BE2C (cell line): ENCODE data around the gene C16orf54.
"Not testable (repeated sequence)": the region's sequence is repeated elsewhere in the genome, so short reads cannot be mapped to it uniquely, and the experiment has no call there.

ENCODE experiments used
- DNase-seq: peaks from one replicate; pipeline ENCODE4 v3.0.0-alpha.2; 2020
- H3K27me3 ChIP-seq: fragments of 250-450 bp; sonication (Bioruptor Pico); 2 replicates; pipeline ENCODE4 v1.5.1; 2020; ENCODE audit warnings: mild to moderate bottlenecking
- H3K36me3 ChIP-seq: fragments of 250-450 bp; sonication (Bioruptor Pico); 2 replicates; pipeline ENCODE4 v1.5.1; 2020; ENCODE audit warnings: mild to moderate bottlenecking
- H3K4me1 ChIP-seq: fragments of 250-450 bp; sonication (Bioruptor Pico); 2 replicates; pipeline ENCODE4 v1.5.1; 2020
- H3K4me3 ChIP-seq: 2 replicates; pipeline ENCODE4 v1.5.1; 2011; ENCODE audit warnings: low read depth, low read length
- H3K9me3 ChIP-seq: fragments of 250-450 bp; sonication (Bioruptor Pico); 2 replicates; pipeline ENCODE4 v1.5.1; 2020
- CTCF ChIP-seq: IDR thresholded peaks from 2 replicates; pipeline ENCODE4 v1.5.1; 2012; ENCODE audit warnings: mild to moderate bottlenecking, low read depth, low read length

The C16orf54 gene

GRCh38 chr16:29699324-29700219 lies 46.2 kb downstream of the C16orf54 start:
- no peak for DNase-seq
- H3K36me3 ChIP-seq = peaks cover 11% of the 10 kb centered on the region
- TF ChIP-seq CTCF = no peak
- H3K4me1 ChIP-seq = no peaks in the 10 kb centered on the region; the same call in 1 of the 2 replicates
- no peaks in the 10 kb centered on the region for H3K9me3 ChIP-seq
- H3K27me3 ChIP-seq = no peaks in the 10 kb centered on the region
- H3K4me3 ChIP-seq = no peak overlapping the region

DNA sequence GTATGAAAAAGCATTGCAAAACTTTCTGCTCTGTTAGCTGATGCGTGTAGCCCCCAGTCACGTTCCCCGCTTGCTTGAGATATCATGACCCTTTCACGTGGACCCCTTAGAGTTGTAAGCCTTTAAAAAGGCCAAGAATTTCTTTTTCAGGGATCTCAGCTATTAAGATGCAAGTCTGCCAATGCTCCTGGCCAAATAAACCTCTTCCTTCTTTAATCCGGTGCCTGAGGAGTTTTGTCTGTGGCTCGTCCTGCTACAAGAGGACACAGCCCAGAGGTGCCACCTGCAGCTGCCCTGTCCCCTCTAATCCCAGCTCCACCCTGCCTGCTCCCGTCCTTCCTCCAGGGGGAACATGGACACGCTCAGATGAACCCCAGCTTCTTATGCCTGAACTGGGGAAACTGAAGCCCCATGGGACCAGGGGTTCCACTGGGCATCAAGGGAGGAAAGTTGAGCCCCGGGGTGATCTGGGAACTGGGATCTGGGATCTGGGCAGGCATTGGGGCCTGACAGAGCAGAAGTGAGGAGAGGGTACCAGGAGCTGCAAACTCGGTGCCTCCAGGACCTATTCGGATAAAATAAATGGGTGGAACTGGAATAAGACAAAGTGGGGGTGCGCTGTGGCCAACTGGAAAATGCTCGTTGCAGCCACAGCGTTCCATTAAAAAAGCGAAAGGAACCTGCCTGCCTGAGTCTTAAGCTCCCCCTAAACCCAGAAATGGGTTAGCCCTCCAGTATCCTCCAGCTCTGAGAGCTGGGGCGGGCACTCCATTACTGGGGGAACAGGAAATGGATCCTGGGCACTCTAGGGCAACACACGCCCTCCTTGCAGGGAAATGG lies 47.1 kb downstream of the C16orf54 start:
- Histone ChIP-seq H3K9me3 (no peaks in the 10 kb centered on the region), H3K4me3 (no peak overlapping the region), H3K27me3 (no peaks in the 10 kb centered on the region), H3K4me1 (no peaks in the 10 kb centered on the region; the same call in 1 of the 2 replicates), H3K36me3 (peaks cover 12% of the 10 kb centered on the region)
- TF ChIP-seq CTCF = no peak
- no peak for DNase-seq

DNA sequence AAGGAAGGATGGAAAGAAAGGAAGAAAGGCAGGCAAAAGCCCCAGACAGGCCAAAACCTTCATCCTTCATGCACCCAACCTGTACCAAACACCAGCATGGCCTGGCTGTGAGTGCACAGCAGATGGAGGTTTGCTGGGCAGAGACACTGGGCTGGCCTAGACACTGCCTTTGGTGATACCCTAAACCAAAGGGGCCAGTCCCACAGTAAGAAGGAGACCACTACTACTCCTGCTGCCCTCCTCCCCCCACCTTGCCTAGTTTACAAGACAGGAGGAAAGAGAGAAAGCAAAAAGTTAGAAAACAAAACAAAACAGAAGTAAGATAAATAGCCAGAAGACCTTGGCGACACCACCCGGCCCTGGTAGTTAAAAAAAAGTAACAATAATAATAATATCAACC lies 47.7 kb downstream of the C16orf54 start:
- TF ChIP-seq CTCF = no peak
- no peaks in the 10 kb centered on the region for H3K27me3 ChIP-seq
- H3K4me1 ChIP-seq = no peaks in the 10 kb centered on the region; the same call in 1 of the 2 replicates
- H3K36me3 ChIP-seq = peaks cover 12% of the 10 kb centered on the region
- no peaks in the 10 kb centered on the region for H3K9me3 ChIP-seq
- no peak overlapping the region for H3K4me3 ChIP-seq
- DNase-seq = no peak

GRCh38 chr16:29697391-29697790 lies 48.4 kb downstream of the C16orf54 start:
- no peak for TF ChIP-seq CTCF
- H3K36me3 ChIP-seq = peaks cover 12% of the 10 kb centered on the region
- no peaks in the 10 kb centered on the region for H3K9me3 ChIP-seq
- H3K4me3 ChIP-seq = no peak overlapping the region
- H3K4me1 ChIP-seq = no peaks in the 10 kb centered on the region; the same call in 1 of the 2 replicates
- DNase-seq = no peak
- H3K27me3 ChIP-seq = no peaks in the 10 kb centered on the region

DNA sequence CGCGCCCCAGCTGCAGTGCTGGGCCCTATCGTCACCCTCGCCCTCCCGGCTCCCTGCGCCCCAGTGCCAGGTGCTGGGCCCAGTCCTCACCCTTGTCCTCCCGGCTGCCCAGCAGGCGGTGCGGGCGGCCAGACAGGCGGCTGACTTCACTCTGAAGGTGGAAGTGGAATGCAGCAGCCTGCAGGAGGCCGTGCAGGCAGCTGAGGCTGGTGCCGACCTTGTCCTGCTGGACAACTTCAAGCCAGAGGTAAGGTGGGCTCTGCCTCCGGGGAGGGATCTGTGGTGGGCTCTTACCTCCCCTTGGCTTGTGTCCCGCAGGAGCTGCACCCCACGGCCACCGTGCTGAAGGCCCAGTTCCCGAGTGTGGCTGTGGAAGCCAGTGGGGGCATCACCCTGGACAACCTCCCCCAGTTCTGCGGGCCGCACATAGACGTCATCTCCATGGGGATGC lies 48.9 kb downstream of the C16orf54 start:
- no peak overlapping the region for H3K4me3 ChIP-seq
- no peak for DNase-seq
- H3K9me3 ChIP-seq = no peaks in the 10 kb centered on the region
- H3K4me1 ChIP-seq = no peaks in the 10 kb centered on the region; the same call in 1 of the 2 replicates
- H3K27me3 ChIP-seq = no peaks in the 10 kb centered on the region
- no peak for TF ChIP-seq CTCF
- H3K36me3 ChIP-seq = peaks cover 12% of the 10 kb centered on the region

GRCh38 chr16:29695675-29696074 lies 50.1 kb downstream of the C16orf54 start:
- H3K4me3 ChIP-seq, H3K27me3 ChIP-seq, H3K4me1 ChIP-seq, DNase-seq, H3K9me3 ChIP-seq: not testable (repeated sequence)
- H3K36me3 ChIP-seq = peaks cover 12% of the 10 kb centered on the region
